ENCODE data around the gene ZNF664.

ZNF664 gene

DNA sequence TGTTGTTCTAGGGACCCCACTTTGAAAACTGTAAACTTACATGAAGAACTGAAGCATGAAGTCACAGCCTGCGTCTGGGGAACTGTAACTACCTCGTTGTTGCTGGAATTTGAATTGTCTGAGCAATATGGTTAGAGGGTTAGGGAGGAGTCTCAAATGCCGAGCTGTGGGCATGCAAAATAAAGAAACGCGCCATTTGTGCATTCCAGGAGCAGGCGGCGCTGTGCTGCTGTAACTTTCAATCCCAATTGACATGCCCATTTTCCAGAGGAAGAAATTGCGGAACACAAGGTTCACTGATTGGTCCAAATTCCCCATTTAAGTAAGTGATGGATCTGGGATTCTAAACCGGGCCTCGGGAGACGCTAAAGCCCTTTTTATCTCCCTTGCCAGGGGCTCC is 61.3 kb downstream of the ZNF664 start:
- DNase-seq (ENCODE audit: low read depth) = no peak

GRCh38 chr12:124035163-124035562 is 62.1 kb downstream of the ZNF664 start:
- no peak for DNase-seq (ENCODE audit: low read depth)

GRCh38 chr12:124036171-124036598 is 63.2 kb downstream of the ZNF664 start:
- DNase-seq (ENCODE audit: low read depth) = no peak

- no peak for DNase-seq (ENCODE audit: low read depth)
Observed at GRCh38 chr12:124036657-124037109, 63.7 kb downstream of the ZNF664 start.

DNA sequence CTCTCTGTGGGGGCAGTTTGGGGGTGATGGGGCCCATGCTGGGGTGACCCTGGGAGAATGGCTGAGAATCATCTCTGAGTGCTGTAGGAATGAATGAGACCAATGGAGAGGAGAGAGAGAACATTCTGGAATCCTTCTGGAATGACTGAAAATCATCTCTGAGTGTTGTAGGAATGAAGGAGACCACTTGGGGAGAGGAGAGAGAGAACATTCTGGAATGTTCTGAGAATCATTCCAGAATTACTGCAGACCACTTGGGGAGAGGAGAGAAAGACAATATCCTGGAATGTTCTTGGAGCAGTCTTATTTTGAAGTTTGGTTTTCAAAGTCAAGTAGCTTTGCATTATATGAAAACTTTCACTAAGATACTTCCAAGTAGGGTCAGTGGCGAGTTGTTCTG is 64.3 kb downstream of the ZNF664 start:
- DNase-seq (ENCODE audit: low read depth) = no peak

DNA sequence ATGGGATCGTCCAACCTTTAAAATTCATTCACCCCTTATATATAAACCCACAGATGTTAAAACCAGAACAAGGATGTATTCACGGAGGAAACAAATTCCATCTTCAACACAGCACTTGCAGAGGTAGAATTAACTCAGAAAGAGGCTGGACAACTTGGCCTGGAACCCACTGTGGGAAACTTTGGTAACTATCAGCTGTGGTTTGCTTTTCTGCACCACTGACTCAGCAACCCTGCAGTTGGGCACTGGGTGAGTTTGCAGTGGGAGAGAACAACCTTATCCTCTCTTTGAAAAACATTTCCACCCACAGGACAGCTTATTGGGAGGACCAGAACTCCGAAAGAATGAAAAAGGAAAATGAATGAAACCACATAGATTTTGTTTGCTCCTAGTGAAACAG is 66.3 kb downstream of the ZNF664 start:
- DNase-seq (ENCODE audit: low read depth) = no peak

DNA sequence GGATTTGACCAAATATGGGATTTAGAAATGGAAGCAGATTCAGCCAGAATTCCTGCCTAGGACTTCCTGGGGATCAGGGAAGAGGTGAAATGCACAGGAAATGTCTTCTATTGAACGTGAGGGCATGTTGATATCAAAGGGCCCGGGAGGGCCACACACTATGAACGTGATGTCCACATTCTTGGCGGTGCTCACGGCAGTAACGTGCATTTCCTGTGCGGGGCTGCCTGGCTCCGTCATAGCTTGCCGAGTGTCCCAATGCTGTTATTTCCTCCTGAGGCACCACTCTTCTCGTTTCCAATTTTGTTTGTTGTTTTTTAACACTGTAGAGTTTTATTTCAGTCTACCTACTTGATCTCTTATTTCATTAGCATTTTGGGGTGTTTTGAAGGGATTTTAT is 67.3 kb downstream of the ZNF664 start:
- no peak for DNase-seq (ENCODE audit: low read depth)

GRCh38 chr12:124040737-124041136 is 67.7 kb downstream of the ZNF664 start:
- no peak for DNase-seq (ENCODE audit: low read depth)

DNA sequence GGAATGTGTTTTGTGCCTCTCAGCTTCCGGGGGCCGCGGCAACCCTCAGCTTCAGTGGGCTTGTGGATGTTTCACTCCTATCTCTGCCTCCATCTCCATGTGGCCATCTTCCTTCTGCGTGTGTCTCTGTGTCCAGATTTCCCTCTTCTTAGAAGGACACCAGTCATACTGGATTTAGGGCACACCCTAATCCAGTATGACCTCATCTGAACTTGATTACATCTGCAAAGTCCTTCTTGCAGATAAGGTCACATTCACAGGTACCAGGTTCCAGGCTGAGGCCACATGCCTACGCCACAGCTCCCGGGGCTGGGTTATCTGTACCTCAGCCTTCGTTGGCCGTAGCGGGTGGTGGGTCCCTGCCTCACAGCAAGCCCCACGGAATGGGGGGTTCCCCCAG is 68.9 kb downstream of the ZNF664 start:
- DNase-seq (ENCODE audit: low read depth) = no peak

DNA sequence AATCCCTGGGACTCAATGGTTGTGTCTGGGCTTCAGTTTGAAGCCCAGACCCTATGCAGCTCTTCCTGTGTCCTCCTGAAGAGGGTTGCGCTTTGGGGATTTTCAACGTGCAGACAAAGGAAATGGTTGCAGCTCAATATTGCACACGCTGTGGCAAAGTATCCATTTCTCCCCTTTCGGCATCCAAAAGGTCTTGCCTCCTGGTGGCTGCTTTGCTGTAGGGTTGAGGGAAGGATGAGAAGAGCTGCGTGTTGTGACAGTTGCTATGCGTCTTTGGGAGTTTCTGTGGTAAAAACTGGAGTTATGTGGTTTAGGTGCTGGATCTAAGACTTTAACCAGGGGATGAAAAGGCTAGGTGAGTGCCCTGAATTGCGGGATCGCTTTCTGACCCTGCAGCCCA is 71.0 kb downstream of the ZNF664 start:
- no peak for DNase-seq (ENCODE audit: low read depth)

GRCh38 chr12:124044809-124045321 is 71.8 kb downstream of the ZNF664 start:
- no peak for DNase-seq (ENCODE audit: low read depth)

DNA sequence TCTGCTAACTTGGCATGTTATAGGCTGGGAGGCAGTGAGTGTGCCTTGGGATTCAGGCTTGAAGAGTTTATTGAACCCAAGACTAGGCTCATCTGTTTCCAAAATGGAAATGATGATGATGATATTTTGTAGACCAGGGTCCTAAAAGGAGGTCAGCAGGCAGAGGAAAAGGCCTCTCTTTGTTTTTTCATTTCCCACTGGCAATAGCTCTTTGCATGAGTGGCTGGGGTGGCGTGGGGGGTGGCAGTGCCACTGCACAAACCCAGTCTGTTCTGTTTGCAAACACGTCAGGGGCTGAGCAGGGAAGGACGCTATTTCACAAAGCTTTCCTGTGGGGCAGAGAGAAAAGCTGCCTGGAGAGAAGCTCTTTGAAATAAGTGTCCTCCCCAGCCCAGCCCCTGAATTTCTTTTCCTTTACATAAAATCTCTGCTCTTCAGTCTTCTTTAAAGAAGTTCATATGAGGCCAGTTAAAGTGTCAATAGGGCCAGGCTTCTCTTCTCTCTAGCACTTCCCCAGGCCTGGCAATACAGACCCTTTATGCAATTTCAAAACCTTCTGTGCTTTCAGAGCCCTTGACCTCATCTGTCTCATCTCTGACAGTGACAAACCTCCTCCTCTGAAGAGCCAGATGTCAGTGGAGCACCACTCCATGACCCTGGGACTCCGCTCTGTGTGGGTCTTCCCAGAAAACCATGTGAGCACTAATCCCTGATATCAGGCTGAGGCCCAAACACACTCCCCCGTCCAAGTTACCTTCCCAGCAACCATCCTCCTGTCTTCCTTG is 72.8 kb downstream of the ZNF664 start:
- DNase-seq (ENCODE audit: low read depth) = no peak

GRCh38 chr12:124046456-124046740 is 73.4 kb downstream of the ZNF664 start:
- DNase-seq (ENCODE audit: low read depth) = no peak

DNA sequence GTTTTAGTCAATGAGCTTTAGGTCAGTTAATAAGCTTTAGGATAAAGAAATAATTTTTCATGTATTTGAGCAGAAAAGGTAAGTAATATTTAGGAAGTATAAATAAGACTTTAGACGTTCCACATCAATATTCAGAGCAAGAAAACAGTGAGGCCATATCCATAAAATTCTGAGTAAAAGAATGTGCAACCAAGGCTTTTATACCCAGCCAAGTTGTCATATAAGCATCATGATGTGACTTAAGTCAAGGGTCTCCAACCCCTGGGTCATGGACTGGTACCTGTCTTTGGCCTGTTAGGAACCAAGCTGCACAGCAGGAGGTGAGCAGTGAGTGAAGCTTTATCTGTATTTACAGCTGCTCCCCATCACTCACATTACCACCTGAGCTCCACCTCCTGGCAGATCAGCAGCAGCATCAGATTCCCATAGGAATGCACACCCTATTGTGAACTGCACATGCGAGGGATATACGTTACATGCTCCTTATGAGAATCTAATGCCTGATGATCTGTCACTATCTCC is 74.1 kb downstream of the ZNF664 start:
- no peak for DNase-seq (ENCODE audit: low read depth)

GRCh38 chr12:124049451-124050094 is 76.6 kb downstream of the ZNF664 start:
- no peak for DNase-seq (ENCODE audit: low read depth)

- DNase-seq (ENCODE audit: low read depth) = no peak
Observed at GRCh38 chr12:124053851-124054250, 80.8 kb downstream of the ZNF664 start.

- no peak for DNase-seq (ENCODE audit: low read depth)
Observed at GRCh38 chr12:124055066-124055465, 82.1 kb downstream of the ZNF664 start.

GRCh38 chr12:124057691-124058090 is 84.7 kb downstream of the ZNF664 start:
- DNase-seq (ENCODE audit: low read depth) = no peak

DNA sequence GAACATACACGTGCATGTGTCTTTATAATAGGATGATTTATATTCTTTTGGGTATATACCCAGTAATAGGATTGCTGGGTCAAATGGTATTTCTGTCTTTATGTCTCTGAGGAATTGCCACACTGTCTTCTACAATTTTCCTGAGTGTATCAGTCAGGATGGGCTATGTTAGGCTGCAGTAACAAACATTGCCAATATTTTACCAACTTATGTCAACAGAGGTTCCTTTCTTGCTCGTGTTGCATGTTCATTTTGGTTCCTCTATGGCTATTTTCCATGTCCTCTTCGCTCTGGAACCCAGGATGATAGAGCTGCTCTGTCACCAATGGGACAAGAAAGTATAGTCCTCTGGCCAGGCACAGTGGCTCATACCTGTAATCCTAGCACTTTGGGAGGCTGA is 86.7 kb downstream of the ZNF664 start:
- DNase-seq (ENCODE audit: low read depth) = no peak
